ENCODE data around the gene GRID1. TPM values are rescaled to one million over a fixed set of nuclear protein-coding genes. Genes with fewer than 3 reads are reported as not detected.
"Not testable (repeated sequence)": the region's sequence is repeated elsewhere in the genome, so short reads cannot be mapped to it uniquely, and the experiment has no call there.

The GRID1 gene
- total RNA-seq, 1 donor from 2014 or later, result 0.75 TPM

DNA sequence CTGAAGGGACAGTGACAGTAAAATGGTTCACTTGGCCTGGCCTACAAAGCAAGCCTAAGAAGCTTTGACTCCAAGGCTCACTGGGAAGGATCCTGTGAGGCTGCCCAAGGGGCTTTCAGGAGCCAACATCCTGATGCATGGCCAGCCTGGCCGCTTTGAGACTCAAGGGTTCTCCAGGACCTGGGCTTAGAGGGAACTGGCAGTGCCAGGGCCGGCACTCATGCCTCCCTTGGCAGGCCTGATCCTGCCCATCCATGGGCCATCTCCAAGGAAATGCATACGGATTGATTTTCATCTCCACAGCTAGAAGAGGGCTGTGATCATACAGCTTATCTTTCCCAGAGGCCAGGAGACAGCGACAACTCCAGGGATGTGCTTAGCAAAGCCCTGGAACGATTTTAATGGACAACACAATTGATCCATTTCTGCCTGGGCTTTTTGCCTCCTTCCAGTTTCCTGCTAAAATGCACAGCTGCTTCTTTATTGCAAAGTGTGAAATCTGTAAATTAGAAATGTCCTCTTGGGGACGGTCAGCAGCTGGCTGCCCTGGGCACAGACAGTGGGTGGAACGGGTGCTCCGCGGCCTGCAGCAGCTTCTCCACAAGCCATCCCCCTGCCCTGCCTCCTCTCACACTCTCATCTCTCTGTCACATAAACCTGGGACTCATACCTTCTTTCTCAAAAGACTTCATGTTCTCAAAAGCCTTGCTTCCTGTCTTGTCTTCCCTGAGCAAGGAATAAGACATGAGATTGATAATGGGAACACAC lies 288.5 kb downstream of the GRID1 start:
- no peak overlapping the region for H3K27ac ChIP-seq (ENCODE audit: low read depth, low read length)
- H3K27me3 Mint-ChIP-seq (ENCODE audit: low read depth, unreplicated experiment), result peaks cover 11% of the 10 kb centered on the region
- H3K36me3 Mint-ChIP-seq (ENCODE audit: low read depth, unreplicated experiment), result no peaks in the 10 kb centered on the region
- no peak overlapping the region for H3K4me2 ChIP-seq (ENCODE audit: low read length)
- FAIRE-seq (no peak), DNase-seq (ENCODE audit: low read depth) (no peak)
- no peaks in the 10 kb centered on the region for H3K9me3 ChIP-seq (ENCODE audit: insufficient read depth, low read depth, low read length)
- H3K9ac ChIP-seq (ENCODE audit: low read length), result no peak overlapping the region
- no peaks in the 10 kb centered on the region for H3K4me1 ChIP-seq (ENCODE audit: insufficient read depth, low read length)
- no peaks in the 10 kb centered on the region for H3K4me1 Mint-ChIP-seq (ENCODE audit: low read depth, unreplicated experiment)
- peaks cover 4% of the 10 kb centered on the region for H3K9me3 Mint-ChIP-seq (ENCODE audit: unreplicated experiment)
- H3K36me3 ChIP-seq (ENCODE audit: insufficient read depth, low read length), result no peaks in the 10 kb centered on the region
- no peak overlapping the region for H3K4me3 Mint-ChIP-seq (ENCODE audit: unreplicated experiment)
- H3K27ac Mint-ChIP-seq (ENCODE audit: unreplicated experiment), result no peak overlapping the region
- no peak overlapping the region for H2AFZ ChIP-seq (ENCODE audit: low read depth, low read length)
- no peaks in the 10 kb centered on the region for H3K27me3 ChIP-seq (ENCODE audit: insufficient read depth, low read length)
- no peaks in the 10 kb centered on the region for H3K79me2 ChIP-seq (ENCODE audit: insufficient read depth, low read length)
- TF ChIP-seq EZH2 (IDR thresholded peaks at IDR 0.05; ENCODE audit: insufficient read depth, low read length), result no peak
- TF ChIP-seq, protein P1, sequence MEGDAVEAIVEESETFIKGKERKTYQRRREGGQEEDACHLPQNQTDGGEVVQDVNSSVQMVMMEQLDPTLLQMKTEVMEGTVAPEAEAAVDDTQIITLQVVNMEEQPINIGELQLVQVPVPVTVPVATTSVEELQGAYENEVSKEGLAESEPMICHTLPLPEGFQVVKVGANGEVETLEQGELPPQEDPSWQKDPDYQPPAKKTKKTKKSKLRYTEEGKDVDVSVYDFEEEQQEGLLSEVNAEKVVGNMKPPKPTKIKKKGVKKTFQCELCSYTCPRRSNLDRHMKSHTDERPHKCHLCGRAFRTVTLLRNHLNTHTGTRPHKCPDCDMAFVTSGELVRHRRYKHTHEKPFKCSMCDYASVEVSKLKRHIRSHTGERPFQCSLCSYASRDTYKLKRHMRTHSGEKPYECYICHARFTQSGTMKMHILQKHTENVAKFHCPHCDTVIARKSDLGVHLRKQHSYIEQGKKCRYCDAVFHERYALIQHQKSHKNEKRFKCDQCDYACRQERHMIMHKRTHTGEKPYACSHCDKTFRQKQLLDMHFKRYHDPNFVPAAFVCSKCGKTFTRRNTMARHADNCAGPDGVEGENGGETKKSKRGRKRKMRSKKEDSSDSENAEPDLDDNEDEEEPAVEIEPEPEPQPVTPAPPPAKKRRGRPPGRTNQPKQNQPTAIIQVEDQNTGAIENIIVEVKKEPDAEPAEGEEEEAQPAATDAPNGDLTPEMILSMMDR (IDR thresholded peaks at IDR 0.05; ENCODE audit: insufficient read depth, low read depth, low read length), result no peak
- H4K20me1 ChIP-seq (ENCODE audit: insufficient read depth, low read length), result no peaks in the 10 kb centered on the region
- H3K4me3 ChIP-seq (ENCODE audit: insufficient read depth, low read depth, low read length), result no peak overlapping the region

- Histone ChIP-seq H3K9ac (ENCODE audit: low read length) (no peak overlapping the region), H3K9me3 (ENCODE audit: insufficient read depth, low read depth, low read length) (no peaks in the 10 kb centered on the region), H3K4me2 (ENCODE audit: low read length) (no peak overlapping the region), H3K79me2 (ENCODE audit: insufficient read depth, low read length) (no peaks in the 10 kb centered on the region), H3K4me1 (ENCODE audit: insufficient read depth, low read length) (no peaks in the 10 kb centered on the region), H3K36me3 (ENCODE audit: insufficient read depth, low read length) (no peaks in the 10 kb centered on the region), H3K27ac (ENCODE audit: low read depth, low read length) (no peak overlapping the region), H2AFZ (ENCODE audit: low read depth, low read length) (no peak overlapping the region), H3K4me3 (ENCODE audit: insufficient read depth, low read depth, low read length) (no peak overlapping the region), H4K20me1 (ENCODE audit: insufficient read depth, low read length) (no peaks in the 10 kb centered on the region), H3K27me3 (ENCODE audit: insufficient read depth, low read length) (no peaks in the 10 kb centered on the region)
- Mint-ChIP-seq H3K4me1 (ENCODE audit: low read depth, unreplicated experiment) (no peaks in the 10 kb centered on the region), H3K36me3 (ENCODE audit: low read depth, unreplicated experiment) (no peaks in the 10 kb centered on the region), H3K27me3 (ENCODE audit: low read depth, unreplicated experiment) (peaks cover 8% of the 10 kb centered on the region), H3K27ac (ENCODE audit: unreplicated experiment) (no peak overlapping the region), H3K4me3 (ENCODE audit: unreplicated experiment) (no peak overlapping the region), H3K9me3 (ENCODE audit: unreplicated experiment) (peaks cover 4% of the 10 kb centered on the region)
- FAIRE-seq (no peak), DNase-seq (ENCODE audit: low read depth) (no peak)
- TF ChIP-seq EZH2 (IDR thresholded peaks at IDR 0.05; ENCODE audit: insufficient read depth, low read length), result no peak
- TF ChIP-seq, protein P1 (IDR thresholded peaks at IDR 0.05; ENCODE audit: insufficient read depth, low read depth, low read length), result no peak
Measured at GRCh38 chr10:86077271-86077670, 289.3 kb downstream of the GRID1 start.

GRCh38 chr10:86076497-86076896 lies 290.1 kb downstream of the GRID1 start:
- not testable (repeated sequence) for H3K9ac ChIP-seq (ENCODE audit: low read length); H4K20me1 ChIP-seq (ENCODE audit: insufficient read depth, low read length); H3K4me3 ChIP-seq (ENCODE audit: insufficient read depth, low read depth, low read length); H3K4me1 Mint-ChIP-seq (ENCODE audit: low read depth, unreplicated experiment); H3K9me3 Mint-ChIP-seq (ENCODE audit: unreplicated experiment); H3K4me1 ChIP-seq (ENCODE audit: insufficient read depth, low read length); H3K36me3 Mint-ChIP-seq (ENCODE audit: low read depth, unreplicated experiment); FAIRE-seq; H3K36me3 ChIP-seq (ENCODE audit: insufficient read depth, low read length); H3K27ac Mint-ChIP-seq (ENCODE audit: unreplicated experiment); DNase-seq (ENCODE audit: low read depth); H3K27me3 ChIP-seq (ENCODE audit: insufficient read depth, low read length); H3K9me3 ChIP-seq (ENCODE audit: insufficient read depth, low read depth, low read length); H3K4me2 ChIP-seq (ENCODE audit: low read length); H3K4me3 Mint-ChIP-seq (ENCODE audit: unreplicated experiment); H3K79me2 ChIP-seq (ENCODE audit: insufficient read depth, low read length); H3K27ac ChIP-seq (ENCODE audit: low read depth, low read length); H2AFZ ChIP-seq (ENCODE audit: low read depth, low read length)
- peaks cover 10% of the 10 kb centered on the region for H3K27me3 Mint-ChIP-seq (ENCODE audit: low read depth, unreplicated experiment)
